Heart right ventricle (tissue), 16 donors: ENCODE data around the gene INPP5A. TPM values are rescaled to one million over a fixed set of nuclear protein-coding genes. Genes with fewer than 3 reads are reported as not detected.

ENCODE experiments used
- ATAC-seq, 8 donors: fragments of 200-7000 bp; cut with Tn5 transposase; one replicate each; pipeline ENCODE4 v1.9.1; 2020; ENCODE audit warnings: mild to moderate bottlenecking in 8 of 8, moderate library complexity in 8 of 8, moderate number of reproducible peaks in 1 of 8
- DNase-seq, 2 donors: peaks; one replicate each; pipeline ENCODE4 v3.0.0-alpha.2; 2020
- H3K27ac ChIP-seq, 10 donors: fragments of 200-600 bp; sonication (generic) in 2 of 10; one replicate each; pipeline versions ENCODE4 v1.5.0 to v1.8.0; 2020 to 2022; ENCODE audit warnings: mild to moderate bottlenecking in 3 of 10
- H3K27me3 ChIP-seq, 7 donors: fragments of 200-600 bp; one replicate each; pipeline ENCODE4 v1.8.0; 2021 to 2022; ENCODE audit warnings: mild to moderate bottlenecking in 2 of 7
- H3K36me3 ChIP-seq, 9 donors: fragments of 200-600 bp; sonication (generic) in 1 of 9; one replicate each; pipeline versions ENCODE4 v1.5.0 to v1.8.0; 2020 to 2022; ENCODE audit warnings: mild to moderate bottlenecking in 2 of 9
- H3K4me1 ChIP-seq, 9 donors: fragments of 200-600 bp; sonication (generic) in 1 of 9; one replicate each; pipeline versions ENCODE4 v1.5.0 to v1.8.0; 2020 to 2022; ENCODE audit warnings: mild to moderate bottlenecking in 4 of 9
- H3K4me3 ChIP-seq, 10 donors: fragments of 200-600 bp; sonication (generic) in 2 of 10; one replicate each; pipeline versions ENCODE4 v1.5.0 to v1.8.0; 2020 to 2022; ENCODE audit warnings: mild to moderate bottlenecking in 7 of 10, moderate library complexity in 2 of 10
- H3K9me3 ChIP-seq, 11 donors: fragments of 200-600 bp in 10 of 11; sonication (generic) in 2 of 11; one replicate each; pipeline versions ENCODE4 v1.5.0 to v1.8.0; 2013 to 2022; ENCODE audit warnings: mild to moderate bottlenecking in 2 of 11, control low read depth in 1 of 11, moderate library complexity in 1 of 11
- WGBS, 2 donors: extraction: QIAGEN DNeasy Blood & Tissue Kit; methylation state at CpG; one replicate each; pipeline ENCODE4 v1.1.7; 2013; ENCODE audit warnings: inconsistent platforms in 1 of 2; 5-methylcytosine and 5-hydroxymethylcytosine counted together
- intact Hi-C, 10 donors: fragments of 100-400 bp; cut with DNase I; formaldehyde crosslinking; loops; one replicate each; pipeline versions ENCODE4 v1.11.1 to v1.14.2; 2022
- polyA plus RNA-seq, 2 donors: library from polyadenylated mRNA; stranded (reverse); fragments of 200-250 nt; gene quantifications; one replicate each; pipeline ENCODE4 v1.2.3, GENCODE V29; 2013
- total RNA-seq, 10 donors: library from RNA; stranded (reverse); fragmentation: NEBNext Ultra II Directional in 3 of 10; extraction: Animal tissue kit (Norgen Biotek cat#: 25700) in 3 of 10; gene quantifications; one replicate each; pipeline versions ENCODE4 v1.2.1 to v1.2.4, GENCODE V29; 2021 to 2023
- TF ChIP-seq, protein P1 (sequence below), 9 donors: fragments of 200-600 bp; sonication (generic) in 2 of 9; IDR thresholded peaks; one replicate each; pipeline versions ENCODE4 v1.5.0 to v1.8.0; 2021 to 2022; ENCODE audit warnings: antibody characterized with exemption in 9 of 9, mild to moderate bottlenecking in 5 of 9, moderate library complexity in 1 of 9
- donor health status: Arrhythmogenic right ventricular cardiomyopathy.
- donor health status: ischemic (EF 13 %, LVEDD 7.1; RV severe dilation, severe dysfunction).
- donor health status: healthy with polysubstance abuse.
- donor health status: DM: no; HTN: yes; CAD: no.
- donor health status: DM: no; HTN: no; CAD: no.
- donor health status: ischemic (EF 25% LVEDD 6.9; RV normal size, moderate dysfunction).
- donor health status: ischemic (EF 25% LVEDD 5.7; RV mildly dilated, moderate dysfunction).
- donor health status: healthy.
- donor health status: DM: yes; HTN: yes; CAD: no.
- donor health status: Ischemic cardiomyopathy.
- donor health status: ischemic (EF 35%, LVEDD 5.7; RV mildly dilated, moderate dysfunction).
- donor health status: nonischemic (EF 11% LVEDD 7.7; RV severe dilation, severe dysfunction).
- donor health status: DM: yes; HTN: yes; CAD: no.
- donor health status: PGD.
- donor health status: ischemic (EF 29% LVEDD 5.4; RV normal size, mild dysfunction).
- donor health status: nonischemic (EF 23%, LVEDD 6.1; RV moderate dilation, normal function).

The INPP5A gene
- total and polyA plus RNA-seq, 12 donors, result 30.4 to 122 (median 106) TPM

DNA sequence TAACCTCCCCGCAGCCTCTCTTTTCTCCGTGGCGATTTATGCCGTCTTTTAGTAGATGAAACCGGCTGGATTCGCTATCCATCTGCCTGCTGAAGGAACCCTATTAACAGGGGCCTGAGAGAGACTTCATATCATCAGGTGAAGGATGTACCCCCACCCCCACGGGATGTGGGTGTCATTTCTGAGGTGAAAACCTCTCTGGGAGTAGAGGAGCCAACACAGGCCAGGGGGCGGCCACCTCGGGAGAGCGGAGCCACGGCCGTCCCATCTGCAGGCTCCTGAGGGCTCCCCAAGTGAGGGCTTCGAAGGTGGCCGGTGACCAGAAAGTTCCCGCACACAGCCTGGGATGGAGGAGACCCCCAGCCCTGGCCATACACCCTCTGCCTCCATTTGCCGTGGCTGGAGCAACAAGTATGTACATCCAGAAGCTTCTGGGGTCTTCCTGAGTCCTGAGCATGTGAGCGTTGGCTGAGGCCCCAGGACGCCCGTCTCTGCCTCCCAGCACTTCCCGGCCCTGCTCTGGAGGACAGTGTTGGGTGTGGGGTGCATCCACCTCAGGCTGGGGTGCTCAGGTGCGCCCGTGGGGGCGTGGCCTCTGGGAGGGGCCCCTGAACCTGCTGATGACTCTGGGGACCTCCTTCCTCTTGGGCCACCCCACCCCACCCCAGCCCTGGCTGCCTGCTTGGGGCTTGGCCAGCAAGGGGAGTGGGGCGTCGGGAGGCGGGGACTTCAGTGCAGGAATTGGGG, 163.7 kb downstream of the INPP5A start:
- Histone ChIP-seq H3K9me3 (peaks cover 0 to 16% (median 12%) of the 10 kb centered on the region in 11 donors), H3K27me3 (no peaks in the 10 kb centered on the region), H3K4me1 (peaks cover 0 to 18% (median 10%) of the 10 kb centered on the region in 9 donors), H3K36me3 (peaks cover 0 to 49% (median 19%) of the 10 kb centered on the region in 9 donors), H3K4me3 (no peak overlapping the region), H3K27ac (no peak overlapping the region)
- ATAC-seq (no peak), DNase-seq (peak in 1 of 2 donors; percentile 6)
- intact Hi-C loops, result no loop called here
- WGBS, 2 donors, result 94 to 95% methylated on average over 26 of the region's 26 CpGs
- TF ChIP-seq, protein P1, sequence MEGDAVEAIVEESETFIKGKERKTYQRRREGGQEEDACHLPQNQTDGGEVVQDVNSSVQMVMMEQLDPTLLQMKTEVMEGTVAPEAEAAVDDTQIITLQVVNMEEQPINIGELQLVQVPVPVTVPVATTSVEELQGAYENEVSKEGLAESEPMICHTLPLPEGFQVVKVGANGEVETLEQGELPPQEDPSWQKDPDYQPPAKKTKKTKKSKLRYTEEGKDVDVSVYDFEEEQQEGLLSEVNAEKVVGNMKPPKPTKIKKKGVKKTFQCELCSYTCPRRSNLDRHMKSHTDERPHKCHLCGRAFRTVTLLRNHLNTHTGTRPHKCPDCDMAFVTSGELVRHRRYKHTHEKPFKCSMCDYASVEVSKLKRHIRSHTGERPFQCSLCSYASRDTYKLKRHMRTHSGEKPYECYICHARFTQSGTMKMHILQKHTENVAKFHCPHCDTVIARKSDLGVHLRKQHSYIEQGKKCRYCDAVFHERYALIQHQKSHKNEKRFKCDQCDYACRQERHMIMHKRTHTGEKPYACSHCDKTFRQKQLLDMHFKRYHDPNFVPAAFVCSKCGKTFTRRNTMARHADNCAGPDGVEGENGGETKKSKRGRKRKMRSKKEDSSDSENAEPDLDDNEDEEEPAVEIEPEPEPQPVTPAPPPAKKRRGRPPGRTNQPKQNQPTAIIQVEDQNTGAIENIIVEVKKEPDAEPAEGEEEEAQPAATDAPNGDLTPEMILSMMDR (IDR thresholded peaks at IDR 0.05), result no peak

DNA sequence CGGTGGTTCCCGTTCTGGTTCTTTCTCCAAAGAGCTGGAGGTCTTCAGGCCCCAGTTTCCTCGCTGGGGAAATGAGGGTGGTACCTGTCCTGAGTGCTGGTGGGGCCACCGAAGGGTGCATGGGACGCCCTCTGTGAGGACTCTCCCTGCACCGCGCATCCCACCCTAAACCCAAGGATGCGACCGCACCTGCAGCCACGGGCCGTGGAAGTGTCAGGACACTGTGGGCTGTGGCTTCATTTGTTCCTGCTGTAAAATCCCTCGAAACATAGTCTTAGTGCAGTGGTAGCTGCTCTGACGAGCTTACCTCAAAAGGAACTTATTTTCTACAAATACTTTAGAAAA, 164.2 kb downstream of the INPP5A start:
- Histone ChIP-seq H3K27ac (no peak overlapping the region), H3K4me3 (no peak overlapping the region), H3K36me3 (peaks cover 0 to 46% (median 19%) of the 10 kb centered on the region in 9 donors), H3K9me3 (peaks cover 0 to 20% (median 13%) of the 10 kb centered on the region in 11 donors), H3K4me1 (peaks cover 0 to 18% (median 10%) of the 10 kb centered on the region in 9 donors), H3K27me3 (no peaks in the 10 kb centered on the region)
- 97% methylated on average over 13 of the region's 13 CpGs for WGBS, 2 donors
- TF ChIP-seq, protein P1 (IDR thresholded peaks at IDR 0.05), result no peak
- intact Hi-C loops, result no loop called here
- no peak for ATAC-seq
- DNase-seq, result peak in 1 of 2 donors; percentile 4

DNA sequence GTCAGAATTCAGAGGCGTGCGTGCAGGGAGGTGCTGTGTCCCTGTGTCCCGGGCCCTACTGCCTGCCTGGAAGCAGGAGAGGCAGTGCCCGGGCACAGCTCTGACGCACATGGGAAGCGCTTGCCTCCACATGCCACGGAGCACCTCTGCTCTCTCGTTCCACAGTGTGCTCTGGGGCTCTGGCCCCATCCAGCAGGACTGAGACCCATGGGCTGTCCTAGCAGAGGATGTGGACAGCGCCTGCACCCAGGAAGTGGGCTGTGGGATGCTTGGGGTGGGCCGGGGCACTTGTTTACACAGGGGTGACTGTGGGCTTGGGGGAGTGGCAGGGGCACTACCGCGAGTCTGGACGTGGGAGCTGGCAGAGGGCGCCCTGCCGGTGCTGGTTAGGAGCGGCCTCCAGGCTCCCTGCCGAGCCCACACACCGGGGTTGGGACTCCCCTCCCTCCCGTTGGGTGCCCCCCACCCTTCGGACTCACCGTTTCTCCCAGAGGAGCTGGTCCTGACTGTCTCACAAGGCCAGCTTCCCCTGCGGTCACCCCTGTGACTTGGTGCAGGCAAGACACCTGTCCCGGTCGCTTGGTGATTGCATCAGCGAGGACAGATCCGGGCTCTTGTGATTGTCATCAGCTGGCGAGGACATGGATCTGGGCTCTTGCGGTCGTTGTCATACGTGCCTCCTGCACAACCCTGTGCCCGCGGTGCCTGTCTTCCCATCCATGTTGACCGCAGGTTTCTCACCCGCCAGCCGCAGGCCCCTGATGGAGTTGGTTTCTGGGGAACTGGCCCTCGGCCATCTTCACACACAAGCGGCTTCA, 165.2 kb downstream of the INPP5A start:
- DNase-seq (no peak), ATAC-seq (no peak)
- Histone ChIP-seq H3K27ac (no peak overlapping the region), H3K27me3 (no peaks in the 10 kb centered on the region), H3K9me3 (peaks cover 0 to 24% (median 13%) of the 10 kb centered on the region in 11 donors), H3K36me3 (peaks cover 0 to 43% (median 19%) of the 10 kb centered on the region in 9 donors), H3K4me3 (no peak overlapping the region), H3K4me1 (peaks cover 0 to 18% (median 10%) of the 10 kb centered on the region in 9 donors)
- WGBS, 2 donors, result 89 to 93% methylated on average over 37 of the region's 37 CpGs
- TF ChIP-seq, protein P1 (IDR thresholded peaks at IDR 0.05), result no peak
- intact Hi-C loops, result no loop called here

DNA sequence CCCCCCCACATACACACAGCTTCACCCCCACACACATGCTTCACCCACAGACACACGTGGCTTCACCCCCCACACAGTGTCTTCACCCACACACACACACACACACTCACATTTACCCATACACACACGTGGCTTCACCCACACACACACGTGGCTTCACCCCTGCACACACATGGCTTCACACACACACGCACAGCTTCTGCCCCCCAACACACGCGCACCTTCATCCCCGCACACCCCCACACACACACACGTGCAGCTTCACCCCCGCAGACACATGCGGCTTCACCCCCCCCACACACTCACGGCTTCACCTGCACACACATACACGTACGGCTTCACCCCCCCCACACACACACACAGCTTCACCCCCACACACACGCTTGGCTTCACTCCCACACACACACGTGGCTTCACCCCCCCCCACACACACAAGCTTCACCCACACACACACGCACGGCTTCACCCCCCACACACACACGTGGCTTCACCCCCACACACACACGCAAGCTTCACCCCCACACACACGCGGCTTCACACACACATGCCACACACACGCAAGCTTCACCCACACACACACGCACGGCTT, 165.9 kb downstream of the INPP5A start:
- 95% methylated on average over 24 of the region's 24 CpGs for WGBS, 2 donors

More for the DNA sequence above, 165.9 kb downstream of the INPP5A start:
- no peaks in the 10 kb centered on the region for H3K27me3 ChIP-seq
- no peak for ATAC-seq
- H3K36me3 ChIP-seq, result peaks cover 0 to 41% (median 20%) of the 10 kb centered on the region in 9 donors
- intact Hi-C loops, result no loop called here
- H3K27ac ChIP-seq, result no peak overlapping the region
- H3K4me1 ChIP-seq, result peaks cover 0 to 18% (median 10%) of the 10 kb centered on the region in 9 donors
- DNase-seq, result no peak
- peaks cover 0 to 24% (median 13%) of the 10 kb centered on the region in 11 donors for H3K9me3 ChIP-seq
- TF ChIP-seq, protein P1 (IDR thresholded peaks at IDR 0.05), result no peak
- H3K4me3 ChIP-seq, result no peak overlapping the region
